Gastrocnemius medialis (tissue), 4 donors: ENCODE results near the gene PROK2.

Source experiments
- POLR2A ChIP-seq, 2 donors: fragments of 450-650 bp; IDR thresholded peaks; one replicate each; pipeline ENCODE4 v1.6.1; 2017; ENCODE audit warnings: antibody characterized with exemption in 2 of 2, mild to moderate bottlenecking in 2 of 2, moderate library complexity in 2 of 2
- TF ChIP-seq, protein P1 (sequence below), 5 experiments: fragments of 450-650 bp in 3 of 5; fragments of 200-600 bp in 2 of 5; sonication (generic) in 2 of 5; IDR thresholded peaks in 4 of 5; conservative IDR thresholded peaks in 1 of 5; 1 replicate in 4 of 5; 2 replicates in 1 of 5; pipeline ENCODE4 v1.5.1; 2016 to 2019; ENCODE audit warnings: antibody characterized with exemption in 5 of 5, mild to moderate bottlenecking in 3 of 5, moderate library complexity in 3 of 5

DNA sequence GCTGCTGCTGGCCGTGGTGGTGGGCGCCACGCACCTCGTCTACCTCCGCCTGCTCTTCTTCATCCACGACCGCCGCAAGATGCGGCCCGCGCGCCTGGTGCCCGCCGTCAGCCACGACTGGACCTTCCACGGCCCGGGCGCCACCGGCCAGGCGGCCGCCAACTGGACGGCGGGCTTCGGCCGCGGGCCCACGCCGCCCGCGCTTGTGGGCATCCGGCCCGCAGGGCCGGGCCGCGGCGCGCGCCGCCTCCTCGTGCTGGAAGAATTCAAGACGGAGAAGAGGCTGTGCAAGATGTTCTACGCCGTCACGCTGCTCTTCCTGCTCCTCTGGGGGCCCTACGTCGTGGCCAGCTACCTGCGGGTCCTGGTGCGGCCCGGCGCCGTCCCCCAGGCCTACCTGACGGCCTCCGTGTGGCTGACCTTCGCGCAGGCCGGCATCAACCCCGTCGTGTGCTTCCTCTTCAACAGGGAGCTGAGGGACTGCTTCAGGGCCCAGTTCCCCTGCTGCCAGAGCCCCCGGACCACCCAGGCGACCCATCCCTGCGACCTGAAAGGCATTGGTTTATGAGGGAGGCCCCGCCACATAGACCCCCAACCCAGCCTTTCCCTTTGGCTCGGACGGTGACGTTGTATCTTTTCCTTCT, 30.2 kb downstream of the PROK2 start:
- TF ChIP-seq POLR2A (IDR thresholded peaks at IDR 0.05): no peak
- TF ChIP-seq, protein P1, sequence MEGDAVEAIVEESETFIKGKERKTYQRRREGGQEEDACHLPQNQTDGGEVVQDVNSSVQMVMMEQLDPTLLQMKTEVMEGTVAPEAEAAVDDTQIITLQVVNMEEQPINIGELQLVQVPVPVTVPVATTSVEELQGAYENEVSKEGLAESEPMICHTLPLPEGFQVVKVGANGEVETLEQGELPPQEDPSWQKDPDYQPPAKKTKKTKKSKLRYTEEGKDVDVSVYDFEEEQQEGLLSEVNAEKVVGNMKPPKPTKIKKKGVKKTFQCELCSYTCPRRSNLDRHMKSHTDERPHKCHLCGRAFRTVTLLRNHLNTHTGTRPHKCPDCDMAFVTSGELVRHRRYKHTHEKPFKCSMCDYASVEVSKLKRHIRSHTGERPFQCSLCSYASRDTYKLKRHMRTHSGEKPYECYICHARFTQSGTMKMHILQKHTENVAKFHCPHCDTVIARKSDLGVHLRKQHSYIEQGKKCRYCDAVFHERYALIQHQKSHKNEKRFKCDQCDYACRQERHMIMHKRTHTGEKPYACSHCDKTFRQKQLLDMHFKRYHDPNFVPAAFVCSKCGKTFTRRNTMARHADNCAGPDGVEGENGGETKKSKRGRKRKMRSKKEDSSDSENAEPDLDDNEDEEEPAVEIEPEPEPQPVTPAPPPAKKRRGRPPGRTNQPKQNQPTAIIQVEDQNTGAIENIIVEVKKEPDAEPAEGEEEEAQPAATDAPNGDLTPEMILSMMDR (IDR thresholded peaks at IDR 0.05 in 4 of 5, conservative IDR thresholded peaks at IDR 0.05 in 1 of 5): no peak
